HepG2 (cell line): ENCODE measurements around the gene FBXO10. TPM values are rescaled to one million over a fixed set of nuclear protein-coding genes. Genes with fewer than 3 reads are reported as not detected.
A peak's percentile ranks its signal among the peaks of the same experiment; 100 is the strongest.

Source experiments
- ADNP ChIP-seq: sonication (generic); formaldehyde crosslinking; IDR thresholded peaks from 2 replicates; pipeline ENCODE4 v1.4.0; 2020; ENCODE audit warnings: missing genetic modification reagents
- ARHGAP35 ChIP-seq: sonication (generic); formaldehyde crosslinking; IDR thresholded peaks from 2 replicates; pipeline ENCODE4 v1.9.0; 2022; ENCODE audit warnings: mild to moderate bottlenecking, inconsistent platforms, moderate library complexity, missing genetic modification reagents, borderline replicate concordance
- BHLHE40 ChIP-seq: IDR thresholded peaks from 2 replicates; pipeline ENCODE4 v1.6.1; 2011; ENCODE audit warnings: low read length, improper control_type of control experiment
- EEA1 ChIP-seq: sonication (generic); formaldehyde crosslinking; IDR thresholded peaks from 2 replicates; pipeline ENCODE4 v1.5.1; 2020; ENCODE audit warnings: mild to moderate bottlenecking, missing genetic modification reagents, borderline replicate concordance
- FOXO1 ChIP-seq: sonication (generic); formaldehyde crosslinking; IDR thresholded peaks from 2 replicates; pipeline ENCODE4 v1.4.0; 2020; ENCODE audit warnings: missing genetic modification reagents
- GPN1 ChIP-seq: sonication (generic); formaldehyde crosslinking; IDR thresholded peaks from 2 replicates; pipeline ENCODE4 v1.5.1; 2020; ENCODE audit warnings: missing genetic modification reagents, borderline replicate concordance
- HOXA3 ChIP-seq: sonication (generic); formaldehyde crosslinking; IDR thresholded peaks from 2 replicates; pipeline ENCODE4 v1.5.0; 2020; ENCODE audit warnings: missing genetic modification reagents
- NFE2L1 ChIP-seq: sonication (generic); formaldehyde crosslinking; IDR thresholded peaks from 2 replicates; pipeline ENCODE4 v1.4.0; 2020; ENCODE audit warnings: missing genetic modification reagents, mild to moderate bottlenecking, borderline replicate concordance
- RAD21 ChIP-seq: fragments of 450-650 bp; formaldehyde crosslinking; IDR thresholded peaks from 2 replicates; pipeline ENCODE4 v1.5.0; 2020; ENCODE audit warnings: mild to moderate bottlenecking
- RARG ChIP-seq: sonication (generic); formaldehyde crosslinking; IDR thresholded peaks from 2 replicates; pipeline ENCODE4 v1.4.0; 2020; ENCODE audit warnings: low read depth, mild to moderate bottlenecking, missing genetic modification reagents
- RERE ChIP-seq: IDR thresholded peaks from 2 replicates; pipeline ENCODE4 v1.6.1; 2016; ENCODE audit warnings: low read depth, missing genetic modification reagents, missing compliant biosample characterization
- SCMH1 ChIP-seq: sonication (generic); formaldehyde crosslinking; IDR thresholded peaks from 2 replicates; pipeline ENCODE4 v1.9.0; 2021; ENCODE audit warnings: missing genetic modification reagents, mild to moderate bottlenecking, borderline replicate concordance
- SETDB1 ChIP-seq: sonication (generic); formaldehyde crosslinking; IDR thresholded peaks from 2 replicates; pipeline ENCODE4 v1.5.1; 2020; ENCODE audit warnings: missing genetic modification reagents, mild to moderate bottlenecking, borderline replicate concordance
- TBL1XR1 ChIP-seq: fragments of 150-350 bp; IDR thresholded peaks from 2 replicates; pipeline ENCODE4 v1.6.1; 2014; ENCODE audit warnings: borderline replicate concordance, low read length; ENCODE audit not compliant: partially characterized antibody
- TOPORS ChIP-seq: sonication (generic); formaldehyde crosslinking; IDR thresholded peaks from 2 replicates; pipeline ENCODE4 v1.8.0; 2023; ENCODE audit warnings: mild to moderate bottlenecking, missing genetic modification reagents
- TRAFD1 ChIP-seq: sonication (generic); formaldehyde crosslinking; IDR thresholded peaks from 2 replicates; pipeline ENCODE4 v1.5.1; 2020; ENCODE audit warnings: missing genetic modification reagents, mild to moderate bottlenecking, borderline replicate concordance
- U2AF2 ChIP-seq: fragments of 200-400 bp; formaldehyde crosslinking; IDR thresholded peaks from 2 replicates; pipeline ENCODE4 v1.6.1; 2017; ENCODE audit warnings: low read depth, mild to moderate bottlenecking, low read length
- ZBTB3 ChIP-seq: sonication (generic); formaldehyde crosslinking; IDR thresholded peaks from 2 replicates; pipeline ENCODE4 v1.4.0; 2020; ENCODE audit warnings: low read depth, mild to moderate bottlenecking, moderate library complexity, missing genetic modification reagents, borderline replicate concordance
- ZFP36L1 ChIP-seq: sonication (generic); formaldehyde crosslinking; IDR thresholded peaks from 2 replicates; pipeline ENCODE4 v1.8.0; 2022; ENCODE audit warnings: mild to moderate bottlenecking, missing genetic modification reagents, moderate library complexity
- ZNF205 ChIP-seq: IDR thresholded peaks from 2 replicates; pipeline ENCODE4 v1.6.1; 2018; ENCODE audit warnings: missing biosample characterization, missing genetic modification reagents
- ZNF263 ChIP-seq: sonication (generic); formaldehyde crosslinking; IDR thresholded peaks from 2 replicates; pipeline ENCODE4 v1.4.0; 2020; ENCODE audit warnings: missing genetic modification reagents
- ZNF746 ChIP-seq: sonication (generic); formaldehyde crosslinking; IDR thresholded peaks from 2 replicates; pipeline ENCODE4 v1.8.0; 2022; ENCODE audit warnings: mild to moderate bottlenecking, missing genetic modification reagents
- ZNF747 ChIP-seq: sonication (generic); formaldehyde crosslinking; IDR thresholded peaks from 2 replicates; pipeline ENCODE4 v1.8.1; 2023; ENCODE audit warnings: missing genetic modification reagents, mild to moderate bottlenecking, borderline replicate concordance
- ZZZ3 ChIP-seq: sonication (generic); formaldehyde crosslinking; IDR thresholded peaks from 2 replicates; pipeline ENCODE4 v1.4.0; 2020; ENCODE audit warnings: missing genetic modification reagents, mild to moderate bottlenecking, borderline replicate concordance
- polyA plus RNA-seq, 8 experiments: library from polyadenylated mRNA; depleted of rRNA in 3 of 8; stranded (reverse) in 7 of 8; unstranded in 1 of 8; fragments of >200 nt; fragmentation: Illumina TruSeq in 4 of 8; extraction: Trizol in 4 of 8; gene quantifications; 2 replicates each; pipeline versions ENCODE4 v1.2.1 to v1.2.3, GENCODE V29; 2011 to 2016; ENCODE audit warnings: low read depth in 4 of 8, missing spikeins in 1 of 8, mixed read lengths in 1 of 8; ENCODE audit not compliant: insufficient read depth in 1 of 8
- total RNA-seq, 5 experiments: library from RNA; depleted of rRNA; stranded (reverse); fragments of >200 nt; fragmentation: Illumina TruSeq; extraction: Trizol; gene quantifications; 2 replicates each; pipeline ENCODE4 v1.2.3, GENCODE V29; 2016; ENCODE audit warnings: low read depth in 1 of 5

Gene FBXO10
- total and polyA plus RNA-seq, 2 of the 13 experiments (the other 11 are each of a cell fraction or from before 2014, with no cell fraction given) = 3.1 to 5.1 TPM

GRCh38 chr9:37466037-37466709 is 110.0 kb downstream of the FBXO10 start (continued):
- no peak for TF ChIP-seq ARHGAP35 (CRISPR knock-in tag)
- TF ChIP-seq TRAFD1 = no peak
- TF ChIP-seq U2AF2 = no peak
- 0 out of 2 replicates have a peak, but pooled peaks have one; percentile 64 for TF ChIP-seq ADNP (CRISPR knock-in tag)
- TF ChIP-seq FOXO1 (CRISPR knock-in tag) = peak; percentile 9; the same call in 1 of the 2 replicates
- TF ChIP-seq ZNF746 = no peak; the same call in 1 of the 2 replicates
- no peak for TF ChIP-seq BHLHE40
- TF ChIP-seq TBL1XR1 = no peak
- no peak for TF ChIP-seq SCMH1 (CRISPR knock-in tag)
- no peak for TF ChIP-seq TOPORS (CRISPR knock-in tag)
- TF ChIP-seq ZFP36L1 (CRISPR knock-in tag) = no peak
- TF ChIP-seq ZNF263 (CRISPR knock-in tag) = peak; percentile 18; the same call in 1 of the 2 replicates
- no peak for TF ChIP-seq NFE2L1 (CRISPR knock-in tag)
- TF ChIP-seq ZZZ3 (CRISPR knock-in tag) = no peak
- TF ChIP-seq ZNF205 = no peak
- no peak for TF ChIP-seq GPN1 (CRISPR knock-in tag)
- TF ChIP-seq RARG (CRISPR knock-in tag) = no peak
- TF ChIP-seq RERE (CRISPR knock-in tag) = no peak
- 0 out of 2 replicates have a peak, but pooled peaks have one; percentile 0 for TF ChIP-seq ZBTB3 (CRISPR knock-in tag)
- no peak; the same call in 1 of the 2 replicates for TF ChIP-seq ZNF747 (CRISPR knock-in tag)
- TF ChIP-seq RAD21 (CRISPR knock-in tag) = no peak
- 0 out of 2 replicates have a peak, but pooled peaks have one; percentile 48 for TF ChIP-seq SETDB1 (CRISPR knock-in tag)
- TF ChIP-seq HOXA3 (CRISPR knock-in tag) = no peak
- TF ChIP-seq EEA1 (CRISPR knock-in tag) = no peak
